Measurements from ENCODE around the gene WHAMM.

The WHAMM gene

GRCh38 chr15:82871358-82871757 lies 61.9 kb downstream of the WHAMM start:
- no peak for DNase-seq

- DNase-seq = no peak
Observed at GRCh38 chr15:82871832-82872484, 62.5 kb downstream of the WHAMM start.

GRCh38 chr15:82873000-82873680 lies 63.7 kb downstream of the WHAMM start:
- no peak for DNase-seq

GRCh38 chr15:82874267-82874666 lies 64.8 kb downstream of the WHAMM start:
- no peak for DNase-seq

- no peak for DNase-seq
Observed at GRCh38 chr15:82874961-82875360, 65.5 kb downstream of the WHAMM start.

- DNase-seq = no peak
Observed at GRCh38 chr15:82875411-82876003, 66.1 kb downstream of the WHAMM start.

- no peak for DNase-seq
Observed at GRCh38 chr15:82877825-82878224, 68.4 kb downstream of the WHAMM start.

- no peak for DNase-seq
Observed at GRCh38 chr15:82878325-82878724, 68.9 kb downstream of the WHAMM start.

GRCh38 chr15:82880704-82881103 lies 71.3 kb downstream of the WHAMM start:
- DNase-seq = no peak

- DNase-seq = no peak
Observed at GRCh38 chr15:82881747-82882146, 72.3 kb downstream of the WHAMM start.

GRCh38 chr15:82882273-82882928 lies 73.0 kb downstream of the WHAMM start:
- DNase-seq = no peak
